ENCODE data around the gene NRN1L.
"Not testable (repeated sequence)": the region's sequence is repeated elsewhere in the genome, so short reads cannot be mapped to it uniquely, and the experiment has no call there.

Gene NRN1L

GRCh38 chr16:67861877-67862276 is 22.8 kb upstream of the NRN1L start:
- no peak for DNase-seq

DNA sequence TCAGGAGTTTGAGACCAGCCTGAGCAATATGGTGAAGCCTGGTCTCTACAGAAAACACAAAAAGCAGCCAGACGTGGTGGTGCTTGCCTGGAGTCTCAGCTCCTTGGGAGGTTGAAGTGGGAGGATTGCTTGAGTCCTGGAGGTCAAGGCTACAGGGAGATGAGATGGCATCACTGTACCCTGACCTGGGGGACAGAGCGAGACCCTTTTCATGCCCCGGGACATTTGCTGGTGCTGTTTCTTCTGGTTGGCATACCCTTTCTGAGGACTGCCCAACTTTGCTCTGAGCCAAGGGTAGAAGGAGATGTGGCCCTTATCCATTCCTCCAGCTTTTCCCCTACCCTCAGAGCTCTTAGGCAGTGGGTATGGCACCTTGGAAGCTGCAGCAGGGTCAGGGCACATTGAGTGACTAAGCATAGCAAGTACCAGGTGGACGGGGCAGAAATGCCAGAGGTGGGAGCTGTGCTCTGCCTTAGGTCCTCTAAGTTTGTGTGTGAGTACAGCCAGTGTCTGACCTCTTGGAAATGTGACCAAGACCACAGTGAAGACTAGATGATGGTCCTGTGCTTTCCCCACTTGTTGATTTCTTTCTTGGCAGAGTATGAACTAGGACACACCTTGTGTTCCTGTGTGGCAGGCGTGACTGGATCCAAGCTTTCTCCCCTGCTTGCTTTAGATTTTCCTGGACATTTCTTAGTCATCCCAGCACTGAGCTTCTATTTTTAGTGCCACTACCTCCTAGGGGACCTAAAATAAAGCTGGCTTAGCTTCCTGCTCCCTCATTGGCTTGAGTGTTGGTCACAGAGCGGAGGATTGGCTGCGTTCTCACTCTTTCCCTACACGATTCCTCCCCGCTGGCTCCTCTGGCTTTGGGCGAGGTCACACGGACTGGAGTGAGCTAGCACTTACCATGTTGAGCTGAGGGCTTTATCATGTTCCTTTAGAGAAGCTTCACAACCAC is 21.8 kb upstream of the NRN1L start:
- peak; percentile 71 for DNase-seq

DNA sequence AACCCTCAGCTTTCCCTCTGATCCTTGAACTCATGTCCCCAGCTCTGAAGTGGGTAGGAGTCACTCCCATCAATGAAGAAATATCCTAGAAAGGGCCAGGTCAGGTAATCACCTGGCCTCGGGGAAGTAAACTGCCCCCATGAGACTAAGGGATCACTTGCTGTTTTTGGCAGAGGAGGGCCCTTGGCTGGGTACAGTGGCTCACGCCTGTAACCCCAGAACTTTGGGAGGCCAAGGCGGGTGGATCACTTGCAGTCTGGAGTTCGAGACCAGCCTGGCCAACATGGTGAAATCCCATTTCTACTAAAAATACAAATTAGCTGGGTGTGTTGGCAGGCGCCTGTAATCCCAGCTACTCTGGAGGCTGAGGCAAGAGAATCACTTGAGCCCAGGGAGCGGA is 20.6 kb upstream of the NRN1L start:
- not testable (repeated sequence) for DNase-seq

DNA sequence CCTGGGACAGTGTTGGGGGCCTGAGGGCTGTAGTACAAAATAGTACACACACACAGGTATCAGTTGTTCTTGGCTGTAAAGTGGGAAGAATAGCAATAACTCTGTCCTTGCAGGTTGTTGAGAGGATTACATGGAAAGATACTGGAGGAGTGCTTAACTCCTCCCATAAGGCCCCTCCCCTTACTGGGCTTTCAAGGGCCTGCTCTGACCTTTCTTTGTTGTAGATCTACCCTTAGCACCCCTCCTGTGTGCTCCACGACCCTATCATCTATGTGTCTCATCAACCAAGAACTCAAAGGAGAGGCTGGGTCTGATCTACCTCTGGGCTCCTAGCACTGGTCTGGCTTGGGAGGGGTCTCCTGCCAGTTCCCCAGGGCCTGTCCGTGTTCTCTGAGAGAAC is 20.1 kb upstream of the NRN1L start:
- DNase-seq: no peak

DNA sequence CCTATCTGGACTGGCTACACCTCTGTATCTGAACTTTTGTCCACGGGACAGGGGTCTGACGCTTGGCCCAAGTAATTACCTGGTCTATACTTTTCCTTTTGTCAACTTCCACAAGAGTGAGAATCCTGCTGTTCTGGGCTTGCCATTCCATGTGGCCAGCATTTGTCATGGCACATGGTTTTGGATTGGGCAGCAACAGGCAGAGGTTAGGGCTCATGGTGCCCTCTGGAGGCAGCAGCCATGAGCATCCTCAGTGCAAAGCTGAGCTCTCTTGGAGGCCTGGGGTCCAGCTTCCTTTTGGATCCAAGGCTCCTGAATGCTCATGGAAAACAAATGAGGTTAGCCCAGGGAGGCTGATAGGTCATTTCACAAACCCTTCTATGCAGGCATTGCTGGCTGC is 19.4 kb upstream of the NRN1L start:
- DNase-seq: peak; percentile 39

DNA sequence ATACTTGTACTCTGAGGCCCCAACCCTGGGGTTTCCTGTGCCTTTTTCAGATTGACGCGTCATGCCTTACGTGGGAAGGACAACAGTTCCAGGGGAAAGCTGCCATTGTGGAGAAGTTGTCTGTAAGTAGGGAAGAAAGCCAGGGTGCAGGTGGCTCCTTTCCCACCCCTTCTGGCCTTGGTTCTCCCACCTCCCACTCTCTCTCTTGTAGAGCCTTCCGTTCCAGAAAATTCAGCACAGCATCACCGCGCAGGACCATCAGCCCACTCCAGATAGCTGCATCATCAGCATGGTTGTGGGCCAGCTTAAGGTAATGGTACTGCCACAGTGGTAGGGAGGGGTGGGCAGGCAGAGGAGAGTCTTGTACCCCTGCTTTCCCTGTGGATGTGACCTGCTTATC is 16.4 kb upstream of the NRN1L start:
- no peak for DNase-seq

DNA sequence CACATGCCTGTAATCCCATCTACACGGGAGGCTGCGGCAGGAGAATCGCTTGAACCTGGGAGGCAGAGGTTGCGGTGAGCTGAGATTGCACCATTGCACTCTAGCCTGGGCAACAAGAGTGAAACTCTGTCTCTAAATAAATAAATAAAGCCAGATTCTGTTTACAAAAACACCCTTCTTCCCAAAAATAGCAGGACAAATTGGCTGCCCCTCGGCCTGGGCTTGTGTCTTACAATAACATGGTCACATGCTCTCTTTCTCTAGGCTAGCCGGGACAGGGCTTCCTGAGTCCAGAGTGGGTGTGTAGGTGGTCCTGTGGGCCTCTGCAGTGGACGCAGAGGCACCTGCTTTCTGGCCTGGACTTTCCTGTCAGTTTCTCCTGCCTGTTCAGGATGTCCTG is 15.0 kb upstream of the NRN1L start:
- no peak for DNase-seq

DNA sequence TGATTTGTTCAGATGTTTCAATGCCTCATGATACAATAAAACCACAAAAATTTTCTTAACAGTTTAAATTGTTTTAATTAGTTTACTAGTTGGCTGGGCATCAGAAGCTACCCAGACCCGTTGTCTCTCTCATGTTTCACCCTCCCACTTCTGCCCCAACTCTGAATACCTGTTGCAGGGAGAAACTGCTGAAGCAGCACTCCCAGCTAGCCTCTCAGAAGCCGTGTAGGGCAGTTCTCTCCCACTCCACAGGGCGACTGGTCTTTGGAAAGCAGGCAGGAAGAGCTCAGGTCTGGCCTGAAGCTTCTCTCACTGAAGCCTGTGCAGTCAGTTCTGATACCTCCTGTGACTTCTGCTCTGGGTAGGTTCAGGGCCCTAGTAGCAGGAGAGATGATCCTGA is 13.4 kb upstream of the NRN1L start:
- DNase-seq: no peak

DNA sequence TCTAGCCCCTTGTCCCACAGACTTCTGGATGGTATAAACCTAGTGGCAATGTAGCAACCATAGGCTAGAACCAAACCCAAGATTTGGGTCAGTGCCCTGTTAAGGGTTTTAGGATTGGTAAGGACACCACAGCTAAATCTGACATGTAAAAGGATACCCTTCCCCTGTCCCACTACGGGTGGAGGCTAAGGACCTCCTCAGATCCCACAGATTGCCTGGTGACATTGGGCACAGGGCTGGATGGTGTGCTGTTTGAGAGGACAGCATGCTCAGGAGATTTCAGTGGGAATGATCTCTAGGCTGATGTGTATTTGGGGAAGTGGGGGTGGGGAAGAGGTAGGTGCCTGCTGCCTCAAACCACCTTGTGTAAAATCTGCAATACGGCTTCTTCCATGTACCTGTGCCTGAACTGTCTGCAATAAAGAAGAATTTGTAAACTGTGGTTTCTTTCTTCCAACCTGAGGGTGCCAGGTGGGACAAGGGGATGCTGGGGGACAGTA is 12.5 kb upstream of the NRN1L start:
- DNase-seq: no peak

- peak; percentile 72 for DNase-seq
These were observed 11.9 kb upstream of the NRN1L start, which contains the start of gene EDC4 for GRCh38 chr16:67872631-67873434. Gene EDC4, plus strand, starts transcription at chr16:67873052. Its CDS starts 210 bp downstream, at chr16:67873262.

- DNase-seq: no peak
These were observed 11.0 kb upstream of the NRN1L start for GRCh38 chr16:67873435-67874370.

DNA sequence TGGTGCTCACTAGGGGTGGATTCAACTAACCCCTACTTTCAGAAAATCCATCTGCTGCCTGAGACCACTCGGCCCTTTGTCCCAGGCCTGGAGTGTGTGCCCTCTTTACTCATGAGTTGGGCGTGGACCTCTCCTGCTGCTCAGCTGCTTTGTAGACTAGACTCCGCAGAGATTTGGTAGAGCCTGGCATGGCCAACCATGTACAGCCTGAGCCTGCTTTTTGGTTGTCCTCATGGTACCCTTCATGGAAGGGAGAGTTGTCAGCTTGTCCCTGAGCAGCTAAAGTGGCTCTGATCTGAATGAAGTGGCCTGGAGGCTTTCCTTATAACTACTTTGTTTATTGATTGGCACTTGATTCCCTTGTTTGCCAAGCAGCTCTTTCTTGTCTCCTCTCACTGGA is 10.3 kb upstream of the NRN1L start:
- DNase-seq: no peak

DNA sequence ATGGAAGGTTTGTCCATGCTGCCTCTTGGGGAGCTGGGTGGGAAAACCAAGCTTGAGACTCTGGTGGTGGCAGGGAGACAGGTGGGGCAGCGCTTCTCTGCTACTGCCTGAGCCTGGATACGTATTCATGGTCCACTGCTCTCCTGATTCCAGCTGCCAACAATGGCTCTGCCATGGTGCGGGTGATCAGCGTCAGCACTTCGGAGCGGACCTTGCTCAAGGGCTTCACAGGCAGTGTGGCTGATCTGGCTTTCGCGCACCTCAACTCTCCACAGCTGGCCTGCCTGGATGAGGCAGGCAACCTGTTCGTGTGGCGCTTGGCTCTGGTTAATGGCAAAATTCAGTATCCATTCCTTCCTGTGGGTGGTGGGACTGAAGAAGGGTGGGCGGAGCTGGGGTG is 7.6 kb upstream of the NRN1L start:
- DNase-seq: no peak

DNA sequence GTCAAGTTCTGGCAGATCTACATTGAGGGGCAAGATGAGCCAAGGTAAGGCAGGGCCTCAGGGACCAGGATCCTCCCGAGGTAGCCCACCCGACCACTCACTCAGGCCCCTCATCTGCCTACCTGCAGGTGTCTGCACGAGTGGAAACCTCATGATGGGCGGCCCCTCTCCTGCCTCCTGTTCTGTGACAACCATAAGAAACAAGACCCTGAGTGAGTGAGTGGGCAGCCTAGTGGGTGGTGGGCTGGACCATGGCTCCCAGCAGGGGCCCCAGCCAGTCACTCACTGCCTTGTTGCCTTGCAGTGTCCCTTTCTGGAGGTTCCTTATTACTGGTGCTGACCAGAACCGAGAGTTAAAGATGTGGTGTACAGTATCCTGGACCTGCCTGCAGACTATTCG is 6.5 kb upstream of the NRN1L start:
- no peak for DNase-seq

- DNase-seq: no peak
These were observed 5.8 kb upstream of the NRN1L start for GRCh38 chr16:67878846-67879245.

GRCh38 chr16:67879462-67879861 is 5.2 kb upstream of the NRN1L start:
- no peak for DNase-seq

GRCh38 chr16:67879936-67880335 is 4.7 kb upstream of the NRN1L start:
- no peak for DNase-seq

- no peak for DNase-seq
These were observed 4.1 kb upstream of the NRN1L start for GRCh38 chr16:67880584-67880983.

GRCh38 chr16:67881621-67882161 is 3.0 kb upstream of the NRN1L start:
- no peak for DNase-seq

DNA sequence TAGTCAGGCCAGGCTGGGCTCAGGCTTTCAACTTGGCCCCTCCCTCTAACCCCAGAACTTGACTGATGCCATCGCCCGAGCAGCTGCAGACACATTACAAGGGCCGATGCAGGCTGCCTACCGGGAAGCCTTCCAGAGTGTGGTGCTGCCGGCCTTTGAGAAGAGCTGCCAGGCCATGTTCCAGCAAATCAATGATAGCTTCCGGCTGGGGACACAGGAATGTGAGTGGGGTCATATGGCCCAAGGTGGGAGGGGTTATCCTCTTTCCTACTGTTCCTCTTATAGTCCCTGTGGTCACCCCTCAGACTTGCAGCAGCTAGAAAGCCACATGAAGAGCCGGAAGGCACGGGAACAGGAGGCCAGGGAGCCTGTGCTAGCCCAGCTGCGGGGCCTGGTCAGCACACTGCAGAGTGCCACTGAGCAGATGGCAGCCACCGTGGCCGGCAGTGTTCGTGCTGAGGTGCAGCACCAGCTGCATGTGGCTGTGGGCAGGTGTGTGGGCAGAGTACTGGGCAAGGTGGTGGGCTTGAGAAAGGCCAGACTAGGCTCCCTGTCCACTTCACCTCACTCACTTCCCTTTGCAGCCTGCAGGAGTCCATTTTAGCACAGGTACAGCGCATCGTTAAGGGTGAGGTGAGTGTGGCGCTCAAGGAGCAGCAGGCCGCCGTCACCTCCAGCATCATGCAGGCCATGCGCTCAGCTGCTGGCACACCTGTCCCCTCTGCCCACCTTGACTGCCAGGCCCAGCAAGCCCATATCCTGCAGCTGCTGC is 2.1 kb upstream of the NRN1L start:
- no peak for DNase-seq

DNA sequence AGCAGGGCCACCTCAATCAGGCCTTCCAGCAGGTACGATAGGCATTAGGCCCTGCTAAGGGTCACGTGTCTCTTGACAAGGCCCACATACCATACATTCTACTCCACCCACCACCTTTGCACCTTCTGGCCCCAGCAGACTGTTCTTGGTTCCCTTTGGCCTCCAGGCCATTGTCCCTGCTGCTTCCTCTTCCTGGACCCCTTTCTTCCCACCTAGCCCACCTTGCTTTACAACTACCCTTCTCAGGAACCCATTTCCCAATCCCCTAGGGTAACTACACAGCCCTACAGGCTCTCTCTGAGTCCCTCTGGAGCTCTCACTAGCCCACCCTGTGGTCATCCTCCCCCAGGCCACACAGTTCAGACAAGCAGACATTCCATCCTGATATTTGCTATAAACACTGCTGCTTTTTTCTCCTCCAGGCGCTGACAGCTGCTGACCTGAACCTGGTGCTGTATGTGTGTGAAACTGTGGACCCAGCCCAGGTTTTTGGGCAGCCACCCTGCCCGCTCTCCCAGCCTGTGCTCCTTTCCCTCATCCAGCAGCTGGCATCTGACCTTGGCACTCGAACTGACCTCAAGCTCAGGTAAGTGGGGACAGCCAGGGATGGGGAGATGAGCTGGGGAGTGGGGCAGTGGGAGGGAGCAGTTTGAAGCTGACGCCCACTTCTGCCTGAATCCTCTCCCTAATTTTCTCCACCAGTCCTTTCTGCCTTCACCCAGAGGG is 1.4 kb upstream of the NRN1L start:
- DNase-seq: no peak
